ENCODE results near the gene CCDC141. TPM values are rescaled to one million over a fixed set of nuclear protein-coding genes. Genes with fewer than 3 reads are reported as not detected.

Gene CCDC141
- total and polyA plus RNA-seq, 2 experiments from 2014 or later, result 3.0 to 7.2 TPM

GRCh38 chr2:179069685-179070084 lies 19.7 kb upstream of the CCDC141 start:
- WGBS (ENCODE audit: low lambda C conversion rate, missing lambda C conversion rate), result 88% methylated on average over 1 of the region's 1 CpG
- Histone ChIP-seq H3K27ac (no peak overlapping the region), H4K20me1 (ENCODE audit: insufficient read depth, poor library complexity, severe bottlenecking) (no peaks in the 10 kb centered on the region)

GRCh38 chr2:179068991-179069643 lies 19.2 kb upstream of the CCDC141 start:
- Histone ChIP-seq H4K20me1 (ENCODE audit: insufficient read depth, poor library complexity, severe bottlenecking) (no peaks in the 10 kb centered on the region), H3K79me2 (no peaks in the 10 kb centered on the region), H3K9me2 (replicated peaks; ENCODE audit: insufficient read depth) (no peaks in the 10 kb centered on the region), H3K4me2 (no peak overlapping the region), H3K27ac (no peak overlapping the region), H3K27me3 (no peaks in the 10 kb centered on the region), H3K9me3 (ENCODE audit: low read depth) (no peaks in the 10 kb centered on the region), H3K4me1 (ENCODE audit: insufficient read depth) (no peaks in the 10 kb centered on the region), H3K36me3 (replicated peaks; ENCODE audit: insufficient read depth, low read depth) (no peaks in the 10 kb centered on the region), H2AFZ (no peak overlapping the region), H3K4me3 (no peak overlapping the region)
- DNase-seq (ENCODE audit: low spot score), result no peak
- TF ChIP-seq CTCF (IDR thresholded peaks at IDR 0.05; ENCODE audit: poor library complexity), result no peak
- 93% methylated on average over 2 of the region's 2 CpGs for WGBS (ENCODE audit: low lambda C conversion rate, missing lambda C conversion rate)

More at GRCh38 chr2:179069685-179070084, 19.7 kb upstream of the CCDC141 start:
- Histone ChIP-seq H3K9me2 (replicated peaks; ENCODE audit: insufficient read depth) (no peaks in the 10 kb centered on the region), H3K36me3 (replicated peaks; ENCODE audit: insufficient read depth, low read depth) (no peaks in the 10 kb centered on the region), H2AFZ (no peak overlapping the region), H3K27me3 (no peaks in the 10 kb centered on the region), H3K4me1 (ENCODE audit: insufficient read depth) (no peaks in the 10 kb centered on the region), H3K4me2 (no peak overlapping the region), H3K79me2 (no peaks in the 10 kb centered on the region), H3K9me3 (ENCODE audit: low read depth) (no peaks in the 10 kb centered on the region), H3K4me3 (no peak overlapping the region)
- TF ChIP-seq CTCF (IDR thresholded peaks at IDR 0.05; ENCODE audit: poor library complexity) (no peak), EZH2phosphoT487 (IDR thresholded peaks at IDR 0.05; ENCODE audit: low read depth, severe bottlenecking, unreplicated experiment) (no peak), EZH2 (IDR thresholded peaks at IDR 0.05; ENCODE audit: borderline replicate concordance) (no peak)
- no peak for DNase-seq (ENCODE audit: low spot score)

GRCh38 chr2:179059026-179059700 lies 9.2 kb upstream of the CCDC141 start:
- WGBS (ENCODE audit: low lambda C conversion rate, missing lambda C conversion rate), result 68% methylated on average over 2 of the region's 2 CpGs
- no peak for DNase-seq (ENCODE audit: low spot score)

More at GRCh38 chr2:179059026-179059700, 9.2 kb upstream of the CCDC141 start:
- peaks cover 11% of the 10 kb centered on the region for H3K4me1 ChIP-seq (ENCODE audit: insufficient read depth)
- H3K9me2 ChIP-seq (replicated peaks; ENCODE audit: insufficient read depth), result no peaks in the 10 kb centered on the region
- H2AFZ ChIP-seq, result peak overlapping the region; percentile 12
- TF ChIP-seq EZH2 (IDR thresholded peaks at IDR 0.05; ENCODE audit: borderline replicate concordance) (no peak), CTCF (IDR thresholded peaks at IDR 0.05; ENCODE audit: poor library complexity) (no peak), EZH2phosphoT487 (IDR thresholded peaks at IDR 0.05; ENCODE audit: low read depth, severe bottlenecking, unreplicated experiment) (no peak)
- H4K20me1 ChIP-seq (ENCODE audit: insufficient read depth, poor library complexity, severe bottlenecking), result no peaks in the 10 kb centered on the region
- H3K27ac ChIP-seq, result peak overlapping the region; percentile 63
- H3K36me3 ChIP-seq (replicated peaks; ENCODE audit: insufficient read depth, low read depth), result no peaks in the 10 kb centered on the region
- no peaks in the 10 kb centered on the region for H3K27me3 ChIP-seq
- H3K9me3 ChIP-seq (ENCODE audit: low read depth), result no peaks in the 10 kb centered on the region
- H3K79me2 ChIP-seq, result no peaks in the 10 kb centered on the region
- peak overlapping the region; percentile 5 for H3K4me2 ChIP-seq
- H3K4me3 ChIP-seq, result no peak overlapping the region

Measured in hepatocyte (in vitro differentiated cells).